Right kidney (tissue), 1 donor: ENCODE data around the gene PLCB4.

ENCODE experiments used
- DNase-seq: peaks from one replicate; pipeline ENCODE4 v3.0.0-alpha.2; 2016

PLCB4 gene

DNA sequence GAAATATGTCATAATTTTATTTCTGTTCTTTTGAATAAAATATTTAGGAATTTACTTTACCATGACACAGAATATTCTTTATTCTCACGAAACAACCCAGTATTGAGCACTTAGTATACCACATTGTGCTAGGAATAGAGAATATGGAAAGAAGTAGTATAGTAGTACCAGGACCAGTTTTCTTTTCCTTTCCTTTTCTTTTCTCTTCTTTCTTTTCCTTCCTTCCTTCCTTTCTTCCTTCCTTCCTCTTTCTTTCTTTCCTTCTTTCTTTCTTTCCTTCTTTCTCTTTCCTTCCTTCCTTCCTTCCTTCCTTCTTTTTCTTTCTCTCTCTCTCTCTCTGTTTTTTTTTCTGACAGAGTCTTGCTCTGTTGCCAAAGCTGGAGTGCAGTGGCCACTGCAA is 7.5 kb upstream of the PLCB4 start:
- no peak for DNase-seq

GRCh38 chr20:9062066-9062465 is 6.8 kb upstream of the PLCB4 start:
- no peak for DNase-seq

- DNase-seq: no peak
Measured at GRCh38 chr20:9066191-9066590, 2.7 kb upstream of the PLCB4 start.

- peak; percentile 78 for DNase-seq
Measured at GRCh38 chr20:9068233-9068801, 570 bp upstream of the PLCB4 start.

- DNase-seq: no peak
Measured at GRCh38 chr20:9070304-9070703, 1.4 kb downstream of the PLCB4 start.

DNA sequence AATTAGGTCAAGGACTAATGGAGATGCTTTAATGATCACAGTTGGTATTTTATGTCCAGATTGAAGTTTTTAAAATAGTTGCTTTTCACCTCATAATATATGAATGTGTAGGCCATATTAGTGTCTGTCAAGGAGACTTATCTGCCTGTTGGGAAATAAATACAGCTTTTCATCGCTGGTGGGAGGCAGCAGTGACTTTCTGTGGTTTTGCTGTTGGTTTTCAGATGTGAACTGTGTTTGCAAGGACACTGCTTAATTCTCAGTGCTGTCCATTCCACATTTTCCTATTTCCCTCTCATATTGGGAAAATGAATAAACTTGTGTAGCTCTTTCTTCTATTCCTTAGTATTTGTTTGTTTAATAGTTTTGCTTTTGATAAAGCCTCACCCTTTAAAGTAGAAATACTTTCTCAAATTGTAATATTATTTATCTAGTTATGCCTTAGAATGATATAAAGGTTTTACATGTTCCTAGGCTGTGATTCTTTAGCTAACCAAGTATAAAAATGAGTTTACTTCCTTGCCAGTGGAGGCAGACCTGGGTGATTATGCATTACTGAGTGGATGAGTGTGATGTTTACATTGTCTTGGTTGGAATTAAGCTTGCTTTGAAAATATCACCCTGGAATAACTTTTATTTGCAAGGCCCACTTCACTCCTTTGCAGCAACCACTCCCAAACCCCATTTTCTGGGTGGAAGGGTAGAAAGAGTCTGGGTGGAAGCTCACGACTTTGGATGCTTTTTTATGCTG is 3.3 kb downstream of the PLCB4 start:
- no peak for DNase-seq

GRCh38 chr20:9072861-9073500 is 4.1 kb downstream of the PLCB4 start:
- no peak for DNase-seq

GRCh38 chr20:9075264-9076095 is 6.6 kb downstream of the PLCB4 start:
- no peak for DNase-seq

DNA sequence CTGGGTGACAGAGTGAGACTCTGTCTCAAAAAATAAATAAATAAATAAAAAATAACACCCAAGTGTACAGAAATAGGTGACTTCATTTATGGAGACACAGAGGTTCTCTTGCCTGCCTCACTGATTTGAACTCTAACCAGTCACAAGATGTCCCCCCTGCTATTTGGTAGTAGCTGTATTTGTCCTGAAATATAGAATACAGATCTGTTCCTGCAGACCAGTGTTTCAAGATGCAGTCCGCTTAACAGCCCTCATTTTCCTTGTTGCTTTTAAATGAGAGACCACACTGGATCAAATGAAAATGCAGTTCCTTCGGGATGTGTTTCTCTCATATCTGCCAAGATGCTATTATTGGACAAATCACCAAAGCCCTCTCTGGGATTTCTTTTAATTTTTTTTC is 7.6 kb downstream of the PLCB4 start:
- no peak for DNase-seq

DNA sequence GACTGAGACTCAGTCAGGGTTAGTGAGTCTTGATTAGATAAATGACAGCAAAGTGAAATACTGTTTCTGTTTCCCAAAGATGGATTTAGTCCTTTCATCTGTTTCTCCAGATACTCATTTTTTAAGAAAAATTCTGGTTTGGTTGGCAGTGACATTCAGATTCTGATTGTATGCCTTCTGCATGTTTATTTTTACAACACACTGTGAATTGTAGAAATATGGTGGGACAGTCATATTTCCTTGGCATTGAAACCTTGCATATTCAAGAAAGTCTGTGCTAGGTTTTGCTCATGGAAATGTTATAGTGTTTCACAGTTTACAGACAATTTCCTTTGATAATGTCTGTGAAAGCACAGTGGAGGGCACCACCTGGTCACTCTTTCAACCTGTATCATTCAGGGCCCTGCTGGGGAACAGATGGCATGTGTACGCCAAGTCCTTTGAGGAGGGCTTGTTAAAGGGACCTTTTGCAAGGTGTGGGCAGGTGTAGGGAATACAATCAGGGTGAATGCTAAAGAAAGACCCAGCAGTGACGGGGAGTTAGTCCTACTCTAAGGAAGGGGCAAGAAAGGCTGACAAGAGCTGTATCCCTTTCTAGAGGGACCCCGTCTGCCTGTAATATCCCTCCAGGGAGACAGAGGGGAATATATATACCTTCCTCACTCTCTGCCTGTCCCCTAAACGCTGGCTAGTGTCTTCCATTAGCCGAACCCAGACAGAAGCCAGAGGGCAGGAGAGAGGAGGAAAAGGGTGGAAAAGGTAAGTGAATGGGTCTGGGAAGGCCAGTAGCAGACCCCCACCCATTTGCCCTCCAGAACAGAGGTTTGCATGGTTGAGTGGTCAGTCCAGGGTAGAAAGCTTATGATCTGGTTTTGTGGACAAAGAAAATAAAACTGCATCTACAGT is 10.2 kb downstream of the PLCB4 start:
- DNase-seq: no peak

- no peak for DNase-seq
Measured at GRCh38 chr20:9081423-9081966, 12.6 kb downstream of the PLCB4 start.

DNA sequence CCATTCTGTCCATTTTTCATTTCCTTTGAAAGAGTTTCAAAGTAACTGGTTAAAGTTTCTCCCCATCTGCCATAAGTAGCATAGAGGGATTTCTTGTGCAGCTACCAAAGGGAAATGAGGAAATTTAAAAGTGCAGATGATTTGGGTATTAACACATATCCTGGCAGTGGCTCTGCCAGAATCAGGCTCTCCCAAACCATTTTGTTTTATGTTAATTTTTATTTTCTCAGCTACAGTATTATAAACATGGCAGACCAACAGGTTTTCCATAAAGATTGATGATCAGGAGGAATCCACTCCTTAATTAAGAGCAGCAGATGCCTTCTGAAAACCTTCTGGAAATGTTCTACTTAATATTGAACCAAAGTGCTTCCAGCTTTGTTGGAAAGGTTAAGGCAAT is 13.9 kb downstream of the PLCB4 start:
- DNase-seq: no peak

DNA sequence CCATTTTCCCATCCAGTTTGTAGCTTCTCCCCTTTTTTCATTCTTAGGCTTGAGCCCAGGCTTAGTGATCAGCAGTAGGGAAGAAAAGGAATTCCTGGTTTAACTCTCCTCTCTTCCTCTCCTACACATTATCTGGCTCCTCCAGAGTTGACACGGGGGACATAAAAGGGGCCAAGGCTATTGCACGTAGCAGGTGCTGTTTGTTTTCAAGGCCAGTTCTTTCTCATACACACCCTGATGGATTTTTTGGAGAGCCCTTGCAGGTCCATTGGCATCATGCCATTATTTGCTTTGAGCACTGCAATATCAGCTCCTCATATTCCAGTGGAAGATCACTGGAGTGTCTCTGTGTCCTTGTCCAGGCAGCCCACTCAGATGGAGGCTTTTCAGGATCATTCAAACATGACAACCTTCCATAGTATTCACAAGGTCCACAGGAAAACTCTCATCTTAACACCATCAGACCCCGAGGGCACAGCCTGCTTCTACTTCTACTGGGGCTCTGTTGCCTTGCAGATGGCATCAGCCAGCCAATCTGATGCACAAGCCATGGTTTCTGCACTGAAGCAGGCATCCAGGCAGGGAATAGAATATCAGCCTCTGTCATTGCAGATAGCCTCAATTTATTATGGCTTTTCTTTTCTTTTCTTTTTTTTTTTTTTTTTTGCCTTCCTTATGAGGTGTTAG is 18.8 kb downstream of the PLCB4 start:
- DNase-seq: no peak

DNA sequence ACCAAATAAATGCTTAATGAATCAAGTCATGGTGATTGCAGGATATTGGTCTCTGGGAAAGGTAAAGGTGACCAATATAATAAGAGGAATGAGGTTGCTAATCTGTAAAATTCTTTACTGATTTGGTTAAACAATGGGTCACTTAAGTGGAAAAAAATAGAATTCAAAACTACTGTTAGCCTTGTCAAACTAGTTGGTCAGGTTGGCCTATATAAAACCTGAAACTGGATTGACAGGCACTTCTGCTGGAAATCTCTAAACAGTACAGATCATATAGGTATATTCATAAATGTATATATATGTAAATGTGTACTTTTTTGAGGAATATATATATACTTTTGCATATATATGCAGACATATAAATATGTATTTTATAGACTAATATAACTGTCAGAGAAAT is 19.7 kb downstream of the PLCB4 start:
- no peak for DNase-seq

DNA sequence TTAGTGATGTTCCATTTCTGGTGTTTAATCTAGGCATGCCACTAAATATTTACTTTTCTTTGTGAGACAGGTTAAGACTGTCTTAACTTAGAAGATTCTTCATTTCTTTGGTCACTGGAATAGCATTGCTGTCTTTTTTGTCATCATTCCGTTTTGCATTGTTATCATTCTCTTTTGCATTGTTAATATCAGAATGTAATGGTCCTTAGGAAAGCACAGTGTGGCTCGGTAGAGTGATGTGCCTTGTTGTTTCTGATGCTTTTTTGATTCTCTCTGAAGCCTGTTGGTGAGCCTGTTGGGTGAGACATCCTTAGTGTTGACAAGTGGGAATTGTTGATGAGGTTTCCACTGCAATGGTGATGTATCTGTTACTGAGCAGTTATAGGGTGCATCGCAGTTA is 23.2 kb downstream of the PLCB4 start:
- no peak for DNase-seq

DNA sequence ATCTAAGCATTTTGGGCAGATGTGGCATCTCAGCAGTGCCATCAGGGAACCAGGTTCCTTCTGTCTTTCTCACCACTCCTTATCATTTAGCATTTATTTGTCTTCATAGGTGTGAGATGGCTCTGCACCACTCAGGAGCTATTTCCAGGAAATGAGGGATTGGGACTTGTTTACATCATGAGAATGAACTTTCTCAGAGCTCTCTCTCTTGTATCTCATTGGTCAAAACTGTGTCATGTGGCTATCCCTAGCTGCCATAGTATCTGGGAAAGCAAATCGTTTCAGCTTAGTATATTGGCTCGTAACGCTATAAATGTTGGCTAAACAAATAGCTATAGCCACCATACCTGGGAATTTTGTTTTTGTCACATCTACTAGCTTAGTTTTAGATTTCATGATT is 23.8 kb downstream of the PLCB4 start:
- DNase-seq: no peak

GRCh38 chr20:9093218-9093957 is 24.5 kb downstream of the PLCB4 start:
- DNase-seq: peak; percentile 38

GRCh38 chr20:9099372-9099771 is 30.5 kb downstream of the PLCB4 start:
- no peak for DNase-seq

DNA sequence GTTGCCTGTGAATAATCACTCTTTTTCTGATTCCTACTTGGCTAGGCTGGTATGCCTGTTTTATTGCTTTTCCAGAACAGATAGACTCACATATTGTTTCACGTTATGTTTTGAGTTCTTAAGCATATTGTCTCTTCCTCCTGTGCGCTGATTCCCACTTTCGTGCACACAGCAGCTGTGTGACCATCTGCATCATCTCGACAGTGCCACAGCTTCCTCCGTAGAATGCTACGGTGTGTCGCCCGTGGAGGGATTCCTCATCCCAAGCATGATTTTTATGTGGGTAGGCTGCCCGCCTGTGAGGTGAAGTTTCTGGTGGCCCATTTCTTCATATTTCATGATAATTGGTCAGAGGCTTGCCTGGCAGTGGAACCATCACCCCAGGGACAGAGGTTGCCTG is 31.8 kb downstream of the PLCB4 start:
- DNase-seq: no peak

- DNase-seq: no peak
Measured at GRCh38 chr20:9102456-9102855, 33.6 kb downstream of the PLCB4 start.
